ENCODE results near the gene SP1. TPM values are rescaled to one million over a fixed set of nuclear protein-coding genes. Genes with fewer than 3 reads are reported as not detected.

Gene SP1
- total RNA-seq, 1 experiment from 2014 or later, result 96.8 TPM

DNA sequence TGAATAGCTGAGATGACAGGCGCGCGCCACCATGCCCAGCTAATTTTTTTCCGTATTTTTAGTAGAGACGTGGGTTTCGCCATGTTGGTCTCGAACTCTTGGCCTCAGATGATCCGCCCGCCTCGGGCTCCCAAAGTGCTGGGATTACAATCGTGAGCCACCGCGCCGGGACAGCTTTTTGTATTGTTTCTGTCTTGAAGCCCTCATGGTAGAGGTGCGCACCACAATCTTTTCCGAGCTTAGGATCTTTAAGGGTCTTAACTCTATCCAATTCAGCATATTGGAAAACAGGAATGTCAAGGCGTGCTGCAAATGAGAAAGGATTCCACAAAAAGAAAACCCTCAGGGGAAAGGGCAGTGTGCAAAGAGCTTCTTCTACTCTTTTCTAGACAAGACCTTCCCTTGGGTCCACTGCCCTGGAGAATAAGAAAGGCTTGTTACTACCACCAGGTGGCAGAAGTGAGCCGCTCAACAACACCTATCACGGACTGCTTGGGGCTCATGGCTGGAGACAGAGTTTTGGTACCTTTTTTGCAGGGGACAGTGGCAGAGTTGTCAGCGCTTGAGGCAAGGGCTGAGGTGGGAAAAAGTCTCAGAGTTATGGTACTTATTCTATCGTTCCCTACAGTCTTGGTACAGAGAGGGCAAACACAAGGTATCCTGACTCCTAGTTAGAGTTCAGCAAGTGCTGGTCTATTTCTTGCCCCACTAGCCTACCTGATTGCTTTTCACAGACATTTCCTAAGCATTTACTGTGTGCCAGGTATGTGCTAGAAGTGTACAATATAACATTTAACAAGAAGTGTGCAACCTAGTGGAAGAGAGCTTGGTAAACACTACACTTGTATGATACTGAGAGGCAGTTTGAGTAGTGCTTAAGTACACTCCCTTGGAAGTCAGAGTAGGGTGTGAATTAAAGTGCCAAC is 27.4 kb upstream of the SP1 start:
- Histone ChIP-seq H3K9ac (ENCODE audit: low read length) (peak overlapping the region; percentile 6; the same call in 1 of the 2 replicates), H2AFZ (ENCODE audit: low read depth, low read length, poor library complexity, severe bottlenecking) (peak overlapping the region; percentile 84), H3K79me2 (ENCODE audit: insufficient read depth, low read length) (no peaks in the 10 kb centered on the region), H3K27ac (ENCODE audit: low read depth, low read length) (peak overlapping the region; percentile 34; the same call in 1 of the 2 replicates), H3K36me3 (ENCODE audit: control insufficient read depth in 1 of 2, insufficient read depth in 2 of 2, low read length in 2 of 2) (no peaks in the 10 kb centered on the region), H3K4me1 (ENCODE audit: control insufficient read depth in 1 of 2, insufficient read depth in 2 of 2, low read length in 2 of 2) (peaks cover 9 to 36% of the 10 kb centered on the region in 2 experiments; a peak in 3 of 4 replicates), H3K9me3 (ENCODE audit: control insufficient read depth in 1 of 2, insufficient read depth in 1 of 2, low read depth in 1 of 2, low read length in 2 of 2) (no peaks in the 10 kb centered on the region), H3K27me3 (ENCODE audit: insufficient read depth, low read length) (no peaks in the 10 kb centered on the region), H3K9me2 (ENCODE audit: insufficient read depth) (no peaks in the 10 kb centered on the region), H4K20me1 (ENCODE audit: insufficient read depth) (no peaks in the 10 kb centered on the region), H3K4me2 (ENCODE audit: low read length) (peak overlapping the region; percentile 12; the same call in 1 of the 2 replicates), H3K4me3 (replicated peaks in 1 of 2; ENCODE audit: low read depth in 1 of 2, low read length in 2 of 2) (no peak overlapping the region)
- POLR2A ChIA-PET, result interaction anchor here (0.6 to 3.3 kb wide), 11 partner anchors 9 to 124 kb away, joined by 3 to 28 read pairs (median 4); partner anchors contain the start of genes AAAS and SP1
- RAD21 ChIA-PET (ENCODE audit: low non-redundant PET in 1 of 2, low total read pairs in 2 of 2, uncharacterized antibody in 2 of 2, unreplicated experiment in 2 of 2), result interaction anchor here (0.6 to 2.6 kb wide), 13 partner anchors 13 to 139 kb away, joined by 3 to 27 read pairs (median 6); partner anchors contain the start of gene SP1 (in 1 of the 2)
- peak; percentile 97 for ATAC-seq
- intact Hi-C loops (cut with micrococcal nuclease), result loop anchor here (1.0 kb wide), 3 partner anchors 30 to 156 kb away; no protein-coding TSS in a partner anchor
- BruUV-seq (replicated peaks), result no TSS peak
- CTCF ChIA-PET, result interaction anchor here (0.6 to 3.3 kb wide), 29 partner anchors 9 to 193 kb away, joined by 3 to 99 read pairs (median 4); partner anchors contain the start of genes AAAS, PFDN5, PRR13 and SP1
- peak; percentile 86 for DNase-seq (ENCODE audit: low read depth, low spot score)
- peak; percentile 53 for TF ChIP-seq MAX (IDR thresholded peaks at IDR 0.05)
- TF ChIP-seq CEBPB (IDR thresholded peaks at IDR 0.05; ENCODE audit: low read depth), result no peak
- TF ChIP-seq ZFX (IDR thresholded peaks at IDR 0.05), result no peak
- TF ChIP-seq SRF (IDR thresholded peaks at IDR 0.05; ENCODE audit: low read depth), result no peak
- 0 out of 2 replicates have a peak, but pooled peaks have one; percentile 30 for TF ChIP-seq SP1 (IDR thresholded peaks at IDR 0.05; ENCODE audit: low read depth)
- TF ChIP-seq, protein P1, sequence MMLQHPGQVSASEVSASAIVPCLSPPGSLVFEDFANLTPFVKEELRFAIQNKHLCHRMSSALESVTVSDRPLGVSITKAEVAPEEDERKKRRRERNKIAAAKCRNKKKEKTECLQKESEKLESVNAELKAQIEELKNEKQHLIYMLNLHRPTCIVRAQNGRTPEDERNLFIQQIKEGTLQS (IDR thresholded peaks at IDR 0.05), result no peak
- peak; percentile 82; the same call in 1 of the 2 replicates for TF ChIP-seq CBX3 (IDR thresholded peaks at IDR 0.05; ENCODE audit: low read depth)
- no peak for TF ChIP-seq JUND (IDR thresholded peaks at IDR 0.05)
- TF ChIP-seq CTCF (IDR thresholded peaks at IDR 0.05 in 2 of 3, conservative IDR thresholded peaks at IDR 0.05 in 1 of 3; ENCODE audit: borderline replicate concordance in 1 of 3, insufficient read depth in 1 of 3, low read depth in 2 of 3, low read length in 2 of 3), result peak; percentile 82 to 96 (median 89)
- TF ChIP-seq POLR2AphosphoS5 (IDR thresholded peaks at IDR 0.05; ENCODE audit: low read depth, low read length), result 0 out of 2 replicates have a peak, but pooled peaks have one; percentile 19
- no peak for TF ChIP-seq ELF1 (IDR thresholded peaks at IDR 0.05; ENCODE audit: borderline replicate concordance, low read depth)
- TF ChIP-seq ZBTB33 (IDR thresholded peaks at IDR 0.05; ENCODE audit: extremely low read depth, insufficient replicate concordance, low read length), result no peak
- no peak for TF ChIP-seq POLR2A (IDR thresholded peaks at IDR 0.05; ENCODE audit: borderline replicate concordance, extremely low read depth, insufficient read depth, insufficient read length)
- no peak for TF ChIP-seq EGR1 (IDR thresholded peaks at IDR 0.05; ENCODE audit: low read depth)
- no peak for TF ChIP-seq SIN3A (IDR thresholded peaks at IDR 0.05; ENCODE audit: low read depth)
- TF ChIP-seq FOSL1 (IDR thresholded peaks at IDR 0.05; ENCODE audit: low read depth), result no peak
- no peak for TF ChIP-seq ZNF274 (IDR thresholded peaks at IDR 0.05; ENCODE audit: low read depth, low read length)
- TF ChIP-seq EZH2phosphoT487 (IDR thresholded peaks at IDR 0.05; ENCODE audit: borderline replicate concordance), result no peak
